Gastrocnemius medialis (tissue), 4 donors: ENCODE data around the gene SORBS2. TPM values are rescaled to one million over a fixed set of nuclear protein-coding genes. Genes with fewer than 3 reads are reported as not detected.

ENCODE experiments used
- ATAC-seq, 2 donors: fragments of 150-250 bp; one replicate each; pipeline ENCODE4 v1.9.1; 2016
- DNase-seq, 2 donors: peaks; one replicate each; pipeline ENCODE4 v3.0.0-alpha.2; 2019
- H3K27ac ChIP-seq, 4 donors: fragments of 200-600 bp; sonication (generic); 1 replicate in 1 of 4; 2 replicates in 3 of 4; pipeline ENCODE4 v1.5.1; 2016 to 2018; ENCODE audit warnings: mild to moderate bottlenecking in 2 of 4, moderate library complexity in 1 of 4
- H3K27me3 ChIP-seq, 3 donors: fragments of 200-600 bp; sonication (generic) in 2 of 3; 1 replicate in 1 of 3; 2 replicates in 2 of 3; pipeline versions ENCODE4 v1.5.1 to v1.6.0; 2016 to 2019; ENCODE audit warnings: mild to moderate bottlenecking in 1 of 3, moderate library complexity in 1 of 3
- H3K36me3 ChIP-seq, 2 donors: fragments of 200-600 bp; sonication (generic) in 1 of 2; one replicate each; pipeline ENCODE4 v1.5.1; 2017 to 2018
- H3K4me1 ChIP-seq, 2 donors: fragments of 200-600 bp; sonication (generic) in 1 of 2; one replicate each; pipeline ENCODE4 v1.5.1; 2016 to 2017; ENCODE audit warnings: mild to moderate bottlenecking in 2 of 2
- H3K4me3 ChIP-seq, 4 donors: fragments of 200-600 bp; sonication (generic) in 3 of 4; 1 replicate in 1 of 4; 2 replicates in 3 of 4; pipeline ENCODE4 v1.5.1; 2016 to 2019; ENCODE audit warnings: mild to moderate bottlenecking in 2 of 4
- H3K9me3 ChIP-seq, 3 donors: fragments of 200-600 bp; sonication (generic) in 2 of 3; 1 replicate in 1 of 3; 2 replicates in 2 of 3; pipeline ENCODE4 v1.5.1; 2016 to 2019
- POLR2A ChIP-seq, 2 donors: fragments of 450-650 bp; IDR thresholded peaks; one replicate each; pipeline ENCODE4 v1.6.1; 2017; ENCODE audit warnings: antibody characterized with exemption in 2 of 2, mild to moderate bottlenecking in 2 of 2, moderate library complexity in 2 of 2
- in situ Hi-C, 4 donors: fragments of 200-750 bp; cut with MboI; loops; one replicate each; pipeline versions ENCODE4 v1.15.0 to v1.8.0; 2017; ENCODE audit warnings: low sequenced_read_pairs in 4 of 4
- intact Hi-C: fragments of 100-400 bp; cut with DNase I; formaldehyde crosslinking; loops from one replicate; pipeline ENCODE4 v1.15.1; 2023; ENCODE audit warnings: low total_unique reads
- total RNA-seq, 4 donors: library from RNA; depleted of rRNA; stranded (reverse); fragments of >200 nt; gene quantifications; one replicate each; pipeline versions ENCODE4 v1.1.0 to v1.2.3, GENCODE V29; 2016
- TF ChIP-seq, protein P1 (sequence below), 5 experiments: fragments of 450-650 bp in 3 of 5; fragments of 200-600 bp in 2 of 5; sonication (generic) in 2 of 5; IDR thresholded peaks in 4 of 5; conservative IDR thresholded peaks in 1 of 5; 1 replicate in 4 of 5; 2 replicates in 1 of 5; pipeline ENCODE4 v1.5.1; 2016 to 2019; ENCODE audit warnings: antibody characterized with exemption in 5 of 5, mild to moderate bottlenecking in 3 of 5, moderate library complexity in 3 of 5

SORBS2 gene
- total RNA-seq, 4 donors from 2014 or later = 15.3 to 64.5 (median 17.4) TPM

DNA sequence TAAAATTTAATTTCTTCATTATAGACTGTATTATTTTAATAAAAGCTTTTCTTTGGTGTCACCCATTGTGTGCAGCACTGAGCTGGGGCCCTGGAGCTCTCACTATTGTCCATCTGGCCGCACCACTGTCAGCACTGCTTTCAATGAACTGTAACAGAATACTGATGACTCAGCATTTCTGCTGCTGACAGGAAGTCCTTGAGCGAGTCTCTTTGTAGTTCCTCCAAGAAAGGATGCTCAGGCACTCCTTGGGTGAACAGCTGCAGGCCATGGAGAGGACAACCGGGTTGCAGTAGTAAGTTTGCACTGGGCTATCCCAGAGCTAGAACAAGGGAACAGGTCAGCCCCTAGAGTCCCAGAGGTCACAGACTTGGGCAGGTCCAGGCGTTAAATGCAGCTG is 81.6 kb downstream of the SORBS2 start:
- in situ Hi-C loops = no loop called here
- Histone ChIP-seq H3K9me3 (no peaks in the 10 kb centered on the region), H3K4me3 (no peak overlapping the region), H3K27ac (no peak overlapping the region), H3K4me1 (peaks cover 0 to 5% of the 10 kb centered on the region in 2 donors), H3K27me3 (no peaks in the 10 kb centered on the region), H3K36me3 (no peaks in the 10 kb centered on the region)
- intact Hi-C loops = no loop called here
- ATAC-seq = peak in 1 of 2 donors; percentile 41
- no peak for DNase-seq
- no peak for TF ChIP-seq POLR2A (IDR thresholded peaks at IDR 0.05)
- TF ChIP-seq, protein P1, sequence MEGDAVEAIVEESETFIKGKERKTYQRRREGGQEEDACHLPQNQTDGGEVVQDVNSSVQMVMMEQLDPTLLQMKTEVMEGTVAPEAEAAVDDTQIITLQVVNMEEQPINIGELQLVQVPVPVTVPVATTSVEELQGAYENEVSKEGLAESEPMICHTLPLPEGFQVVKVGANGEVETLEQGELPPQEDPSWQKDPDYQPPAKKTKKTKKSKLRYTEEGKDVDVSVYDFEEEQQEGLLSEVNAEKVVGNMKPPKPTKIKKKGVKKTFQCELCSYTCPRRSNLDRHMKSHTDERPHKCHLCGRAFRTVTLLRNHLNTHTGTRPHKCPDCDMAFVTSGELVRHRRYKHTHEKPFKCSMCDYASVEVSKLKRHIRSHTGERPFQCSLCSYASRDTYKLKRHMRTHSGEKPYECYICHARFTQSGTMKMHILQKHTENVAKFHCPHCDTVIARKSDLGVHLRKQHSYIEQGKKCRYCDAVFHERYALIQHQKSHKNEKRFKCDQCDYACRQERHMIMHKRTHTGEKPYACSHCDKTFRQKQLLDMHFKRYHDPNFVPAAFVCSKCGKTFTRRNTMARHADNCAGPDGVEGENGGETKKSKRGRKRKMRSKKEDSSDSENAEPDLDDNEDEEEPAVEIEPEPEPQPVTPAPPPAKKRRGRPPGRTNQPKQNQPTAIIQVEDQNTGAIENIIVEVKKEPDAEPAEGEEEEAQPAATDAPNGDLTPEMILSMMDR (IDR thresholded peaks at IDR 0.05 in 4 of 5, conservative IDR thresholded peaks at IDR 0.05 in 1 of 5) = no peak

GRCh38 chr4:185729391-185729804 is 82.6 kb downstream of the SORBS2 start:
- intact Hi-C loops = no loop called here
- H3K27ac ChIP-seq = peak overlapping the region in 3 of 4 donors; percentile 3 to 47 (median 15)
- TF ChIP-seq, protein P1 (IDR thresholded peaks at IDR 0.05 in 4 of 5, conservative IDR thresholded peaks at IDR 0.05 in 1 of 5) = no peak
- no peak for TF ChIP-seq POLR2A (IDR thresholded peaks at IDR 0.05)
- no peak for DNase-seq
- no peak overlapping the region for H3K4me3 ChIP-seq
- H3K27me3 ChIP-seq = no peaks in the 10 kb centered on the region
- in situ Hi-C loops = no loop called here
- ATAC-seq = peak in 1 of 2 donors; percentile 12
- H3K4me1 ChIP-seq = peaks cover 0 to 5% of the 10 kb centered on the region in 2 donors
- H3K9me3 ChIP-seq = no peaks in the 10 kb centered on the region
- H3K36me3 ChIP-seq = no peaks in the 10 kb centered on the region

GRCh38 chr4:185728893-185729292 is 83.1 kb downstream of the SORBS2 start:
- peak overlapping the region in 2 of 4 donors; percentile 3 to 47 for H3K27ac ChIP-seq
- no peaks in the 10 kb centered on the region for H3K27me3 ChIP-seq
- DNase-seq (no peak), ATAC-seq (no peak)
- TF ChIP-seq, protein P1 (IDR thresholded peaks at IDR 0.05 in 4 of 5, conservative IDR thresholded peaks at IDR 0.05 in 1 of 5) = no peak
- TF ChIP-seq POLR2A (IDR thresholded peaks at IDR 0.05) = no peak
- H3K4me3 ChIP-seq = no peak overlapping the region
- no peaks in the 10 kb centered on the region for H3K9me3 ChIP-seq
- intact Hi-C loops = no loop called here
- no peaks in the 10 kb centered on the region for H3K36me3 ChIP-seq
- H3K4me1 ChIP-seq = peaks cover 0 to 5% of the 10 kb centered on the region in 2 donors
- in situ Hi-C loops = no loop called here

GRCh38 chr4:185726931-185727330 is 85.1 kb downstream of the SORBS2 start:
- H3K27me3 ChIP-seq = no peaks in the 10 kb centered on the region
- no peak for TF ChIP-seq POLR2A (IDR thresholded peaks at IDR 0.05)
- TF ChIP-seq, protein P1 (IDR thresholded peaks at IDR 0.05 in 4 of 5, conservative IDR thresholded peaks at IDR 0.05 in 1 of 5) = no peak
- DNase-seq = no peak
- H3K27ac ChIP-seq = no peak overlapping the region
- peaks cover 0 to 5% of the 10 kb centered on the region in 2 donors for H3K4me1 ChIP-seq
- no peaks in the 10 kb centered on the region for H3K36me3 ChIP-seq
- H3K4me3 ChIP-seq = no peak overlapping the region
- ATAC-seq = peak in 1 of 2 donors; percentile 19
- intact Hi-C loops = no loop called here
- no peaks in the 10 kb centered on the region for H3K9me3 ChIP-seq
- in situ Hi-C loops = no loop called here
